ENCODE data around the gene FETUB.
"Not testable (repeated sequence)": the region's sequence is repeated elsewhere in the genome, so short reads cannot be mapped to it uniquely, and the experiment has no call there.

FETUB gene

GRCh38 chr3:186693843-186694242, 53.6 kb downstream of the FETUB start:
- no peak for TF ChIP-seq CTCF (IDR thresholded peaks at IDR 0.05; ENCODE audit: low read depth, low read length)
- DNase-seq (ENCODE audit: extremely low read depth, low read depth), result no peak

DNA sequence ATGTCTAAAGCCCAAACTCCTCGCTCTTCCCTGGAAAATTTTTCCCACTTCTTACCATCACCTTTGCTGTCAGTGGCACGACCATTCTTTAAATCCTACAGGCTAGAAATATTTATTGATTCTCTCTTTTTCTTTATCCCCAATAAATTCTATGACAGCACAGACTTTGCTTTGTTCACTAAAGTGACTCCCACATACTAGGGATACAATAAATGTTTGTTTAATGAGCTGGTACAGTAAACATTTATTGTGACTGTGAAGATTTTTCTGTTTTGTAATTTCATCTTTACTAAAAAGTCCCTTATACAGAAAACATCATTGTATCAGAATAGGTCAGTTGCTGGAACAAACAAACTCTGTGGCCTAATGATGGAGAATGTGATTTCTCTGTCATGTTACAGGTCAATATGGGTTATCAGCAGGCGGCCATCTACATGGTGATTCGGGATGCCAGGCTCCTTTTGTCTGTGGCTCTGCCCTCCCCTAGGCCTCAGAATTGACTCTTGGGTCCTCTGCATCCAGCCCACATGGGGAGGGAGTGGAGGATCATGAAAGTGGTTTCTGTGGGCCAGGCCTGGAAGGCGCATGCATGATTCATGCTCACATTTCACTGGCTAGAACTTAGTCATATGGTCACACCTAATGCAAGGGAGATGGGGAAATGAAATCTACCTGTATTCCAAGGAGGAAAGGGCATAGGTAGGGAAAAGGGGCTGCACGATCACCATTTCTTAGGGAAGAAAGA, 54.3 kb downstream of the FETUB start:
- TF ChIP-seq CTCF (IDR thresholded peaks at IDR 0.05; ENCODE audit: low read depth, low read length), result no peak
- no peak for DNase-seq (ENCODE audit: extremely low read depth, low read depth)

DNA sequence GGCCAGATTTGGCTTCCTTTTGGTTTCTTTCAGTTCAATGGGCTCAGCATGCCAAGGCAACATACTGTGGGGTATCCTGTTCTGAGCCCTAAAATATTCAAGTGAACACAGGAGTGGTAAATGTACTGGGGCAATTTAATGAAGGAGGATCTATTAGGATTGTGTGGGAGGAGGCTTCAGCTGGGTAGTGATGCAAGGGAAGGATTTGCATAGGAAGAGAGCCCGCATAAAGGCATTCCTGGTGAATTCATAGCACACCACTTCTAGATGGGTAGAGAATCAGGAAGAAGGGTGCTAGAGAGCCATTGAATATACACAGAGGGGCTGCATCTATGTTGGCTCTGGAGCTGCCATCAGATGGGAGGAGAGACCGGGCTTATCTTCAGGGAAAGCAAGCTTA, 56.3 kb downstream of the FETUB start:
- no peak for DNase-seq (ENCODE audit: extremely low read depth, low read depth)
- no peak for TF ChIP-seq CTCF (IDR thresholded peaks at IDR 0.05; ENCODE audit: low read depth, low read length)

DNA sequence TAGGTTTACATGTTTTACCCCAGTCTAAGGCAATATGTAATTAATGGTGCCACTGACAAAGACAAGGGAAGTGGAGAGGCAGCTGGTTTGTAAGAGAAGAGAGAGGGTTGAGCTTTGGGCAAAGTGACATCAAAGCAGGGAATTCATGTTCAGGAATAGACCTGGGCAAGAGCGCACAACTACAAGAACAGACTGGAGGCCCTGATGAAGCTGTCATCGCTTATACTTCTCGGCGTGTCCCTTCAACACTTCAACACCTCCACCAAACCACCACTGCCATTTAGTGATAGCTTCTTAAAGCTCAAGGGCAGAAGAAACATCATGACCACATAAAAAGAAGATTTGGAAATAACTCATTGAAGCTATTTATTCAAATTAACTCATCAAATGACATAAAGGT, 57.3 kb downstream of the FETUB start:
- DNase-seq (ENCODE audit: extremely low read depth, low read depth), result no peak
- no peak for TF ChIP-seq CTCF (IDR thresholded peaks at IDR 0.05; ENCODE audit: low read depth, low read length)

DNA sequence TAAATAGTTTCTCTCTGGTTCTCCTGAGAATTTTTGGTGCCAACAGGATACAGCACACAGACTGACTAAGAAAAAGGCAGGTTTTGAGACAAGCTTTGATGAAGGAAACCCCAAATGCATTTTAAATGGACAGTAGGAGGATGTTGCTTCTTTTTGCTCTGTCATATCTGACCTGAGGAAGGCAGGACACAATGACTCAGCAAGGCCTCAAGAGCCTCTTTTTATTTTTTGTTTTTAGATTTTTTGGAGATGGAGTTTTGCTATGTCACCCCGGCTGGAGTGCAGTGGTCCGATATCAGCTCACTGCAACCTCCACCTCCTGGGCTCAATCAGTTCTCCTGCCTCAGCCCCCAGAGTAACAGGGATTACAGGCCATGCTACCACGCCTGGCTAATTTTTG, 60.1 kb downstream of the FETUB start:
- no peak for DNase-seq (ENCODE audit: extremely low read depth, low read depth)
- TF ChIP-seq CTCF (IDR thresholded peaks at IDR 0.05; ENCODE audit: low read depth, low read length), result no peak

- not testable (repeated sequence) for DNase-seq (ENCODE audit: extremely low read depth, low read depth)
Observed at GRCh38 chr3:186702451-186702850, 62.3 kb downstream of the FETUB start.
